RWPE1 (cell line): ENCODE data around the gene SEC16A.
A peak's percentile ranks its signal among the peaks of the same experiment; 100 is the strongest.

Experiments used
- CTCF ChIA-PET: fragments of 350-600 bp; sonication (Branson Sonifier 250); formaldehyde crosslinking; extraction: SDS; loops from one replicate; lab custom pipeline; 2021; lab: Yijun Ruan, JAX
- POLR2A ChIA-PET: fragments of 400-600 bp; formaldehyde crosslinking; extraction: SDS; loops from one replicate; lab custom pipeline; 2020; ENCODE audit warnings: antibody characterized with exemption; ENCODE audit not compliant: low non-redundant PET; lab: Yijun Ruan, JAX
- DNase-seq: peaks from one replicate; pipeline ENCODE4 v3.0.0; 2012; ENCODE audit warnings: low spot score
- H3K27ac ChIP-seq: fragments of 450-650 bp; 2 replicates; pipeline ENCODE4 v1.5.1; 2017
- TF ChIP-seq, protein P1 (sequence below): fragments of 450-650 bp; conservative IDR thresholded peaks from 2 replicates; pipeline ENCODE4 v1.5.1; 2017; ENCODE audit warnings: low read depth, mild to moderate bottlenecking

Gene SEC16A

DNA sequence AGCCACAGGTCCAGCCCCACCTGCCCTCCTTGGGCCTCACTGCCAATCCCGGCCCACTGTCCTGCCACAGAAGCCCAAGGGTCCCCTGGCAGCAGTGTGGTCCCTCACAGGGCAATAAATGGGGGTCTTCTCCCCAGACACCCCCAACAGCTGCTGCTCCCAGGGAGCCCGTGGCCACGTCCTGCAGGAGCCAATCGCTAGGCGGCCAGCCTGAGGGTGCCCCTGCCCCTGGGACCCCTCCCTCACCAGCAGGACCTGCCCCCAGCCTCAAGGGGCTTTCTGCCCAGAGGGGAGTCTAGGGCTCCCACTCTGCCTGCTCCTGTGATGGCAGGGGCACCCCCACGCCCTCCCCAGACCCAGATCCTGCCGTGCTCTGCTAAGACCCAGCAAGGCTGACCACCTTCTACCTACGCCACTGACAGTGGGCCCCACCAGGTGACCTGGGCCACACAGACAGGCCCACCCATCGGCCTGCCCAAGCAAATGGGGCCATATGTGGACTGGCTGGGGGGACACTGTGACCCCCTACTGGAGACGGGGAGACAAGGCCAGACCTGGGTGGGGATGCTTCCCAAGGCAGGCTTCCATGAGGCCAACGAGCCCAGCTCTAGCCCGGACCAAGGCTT lies 46.0 kb upstream of the SEC16A start:
- ChIA-PET POLR2A (interaction anchor here (0.6 kb wide), 1 partner anchor 13 kb away, joined by 8 read pairs; no protein-coding TSS in a partner anchor), CTCF (interaction anchor here (0.7 to 1.5 kb wide), 4 partner anchors 15 to 116 kb away, joined by 3 to 5 read pairs (median 4); no protein-coding TSS in a partner anchor)
- TF ChIP-seq, protein P1, sequence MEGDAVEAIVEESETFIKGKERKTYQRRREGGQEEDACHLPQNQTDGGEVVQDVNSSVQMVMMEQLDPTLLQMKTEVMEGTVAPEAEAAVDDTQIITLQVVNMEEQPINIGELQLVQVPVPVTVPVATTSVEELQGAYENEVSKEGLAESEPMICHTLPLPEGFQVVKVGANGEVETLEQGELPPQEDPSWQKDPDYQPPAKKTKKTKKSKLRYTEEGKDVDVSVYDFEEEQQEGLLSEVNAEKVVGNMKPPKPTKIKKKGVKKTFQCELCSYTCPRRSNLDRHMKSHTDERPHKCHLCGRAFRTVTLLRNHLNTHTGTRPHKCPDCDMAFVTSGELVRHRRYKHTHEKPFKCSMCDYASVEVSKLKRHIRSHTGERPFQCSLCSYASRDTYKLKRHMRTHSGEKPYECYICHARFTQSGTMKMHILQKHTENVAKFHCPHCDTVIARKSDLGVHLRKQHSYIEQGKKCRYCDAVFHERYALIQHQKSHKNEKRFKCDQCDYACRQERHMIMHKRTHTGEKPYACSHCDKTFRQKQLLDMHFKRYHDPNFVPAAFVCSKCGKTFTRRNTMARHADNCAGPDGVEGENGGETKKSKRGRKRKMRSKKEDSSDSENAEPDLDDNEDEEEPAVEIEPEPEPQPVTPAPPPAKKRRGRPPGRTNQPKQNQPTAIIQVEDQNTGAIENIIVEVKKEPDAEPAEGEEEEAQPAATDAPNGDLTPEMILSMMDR, result no peak
- peak overlapping the region; percentile 83 for H3K27ac ChIP-seq
- DNase-seq, result no peak

DNA sequence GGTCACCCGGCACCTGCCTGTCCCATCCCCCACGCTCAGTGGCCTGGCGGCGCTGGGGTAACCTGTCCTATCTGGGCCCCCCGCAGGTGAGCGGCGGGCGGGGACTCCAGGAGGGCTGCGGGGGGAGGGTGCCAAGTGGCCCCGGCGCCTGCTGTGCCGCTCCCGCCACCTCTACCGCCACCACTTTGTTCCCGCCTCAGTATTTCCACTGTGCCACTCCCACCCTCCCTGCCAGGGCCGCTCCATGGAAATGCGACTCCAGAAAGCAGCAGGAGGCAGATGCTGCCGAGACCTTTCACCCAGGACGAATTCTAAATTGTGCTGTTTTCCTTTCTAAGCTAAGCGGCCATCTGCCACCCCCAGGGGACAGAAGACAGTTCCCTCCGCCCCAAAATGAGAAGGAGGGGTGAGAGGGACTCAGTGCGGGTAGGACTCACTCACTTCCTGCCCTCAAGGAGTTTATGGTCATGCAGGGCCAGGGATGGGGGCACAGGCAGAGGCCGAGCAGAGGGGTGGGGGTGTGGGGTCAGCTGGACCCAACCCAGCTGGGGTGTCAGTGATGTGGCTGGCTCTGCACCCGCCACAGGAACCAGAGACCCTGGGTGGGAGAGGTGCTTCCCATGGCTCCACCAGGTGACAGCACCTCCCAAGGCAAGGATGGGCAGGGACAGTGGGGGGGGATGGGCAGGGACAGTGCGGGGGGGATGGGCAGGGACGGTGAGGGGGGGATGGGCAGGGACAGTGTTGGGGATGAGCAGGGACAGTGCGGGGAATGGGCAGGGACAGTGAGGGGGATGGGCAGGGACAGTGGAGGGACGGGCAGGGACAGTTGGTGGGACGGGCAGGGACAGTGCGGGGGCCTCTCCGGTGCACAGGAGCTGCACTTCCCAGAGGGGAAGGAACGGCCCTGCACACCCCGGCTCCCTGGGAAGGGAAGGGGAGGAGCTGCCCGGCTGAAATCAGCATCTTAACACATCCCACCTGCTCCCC lies 45.2 kb upstream of the SEC16A start:
- TF ChIP-seq, protein P1, result no peak
- H3K27ac ChIP-seq, result peak overlapping the region; percentile 83
- POLR2A ChIA-PET, result interaction anchor here (0.6 kb wide), 1 partner anchor 14 kb away, joined by 8 read pairs; no protein-coding TSS in a partner anchor
- peak; percentile 76 for DNase-seq
- CTCF ChIA-PET, result interaction anchor here (0.6 to 1.5 kb wide), 4 partner anchors 14 to 117 kb away, joined by 3 to 5 read pairs (median 4); no protein-coding TSS in a partner anchor

DNA sequence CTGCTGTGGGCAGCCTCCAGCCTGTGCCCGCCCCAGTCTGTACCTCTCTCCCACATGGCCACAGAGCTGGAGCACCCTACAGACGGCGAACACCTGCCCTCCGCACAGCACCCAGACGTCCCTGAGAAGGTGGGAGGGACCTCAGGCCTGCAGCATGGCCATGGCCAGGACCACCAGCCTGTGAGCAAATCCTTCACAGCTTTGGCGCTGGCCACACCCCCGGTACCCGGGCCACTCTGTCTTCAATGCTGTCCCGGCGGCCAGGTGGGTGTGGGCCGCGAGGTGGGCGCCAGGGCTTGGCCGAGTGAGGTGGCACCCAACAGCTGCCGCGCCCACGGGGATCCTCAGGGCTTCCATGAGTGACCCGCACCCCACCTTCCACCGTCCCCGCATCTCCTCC lies 44.3 kb upstream of the SEC16A start:
- CTCF ChIA-PET, result no interaction called here
- DNase-seq, result no peak
- POLR2A ChIA-PET, result no interaction called here
- peak overlapping the region; percentile 83 for H3K27ac ChIP-seq
- TF ChIP-seq, protein P1, result no peak

DNA sequence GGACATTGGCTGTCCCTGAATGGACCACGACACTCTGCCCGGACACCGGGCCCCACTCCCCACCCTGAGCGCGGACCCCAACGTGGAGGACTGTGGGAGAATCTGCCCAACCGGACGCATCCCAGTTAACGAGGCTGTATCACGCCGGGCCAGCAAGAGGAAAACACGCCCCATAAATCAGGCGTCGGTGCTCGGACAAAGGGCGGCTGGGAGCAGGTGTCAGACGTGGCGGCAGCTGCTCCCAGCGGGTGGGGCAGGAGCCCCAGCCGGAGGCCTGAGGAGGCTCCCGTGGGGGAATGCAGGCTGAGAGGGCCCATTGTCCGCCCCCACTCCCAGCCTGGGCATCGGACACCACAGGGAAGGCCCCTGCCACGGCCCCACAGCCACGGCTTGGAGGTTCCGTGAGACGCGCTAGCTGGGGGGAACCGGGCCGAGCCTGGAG lies 43.8 kb upstream of the SEC16A start:
- TF ChIP-seq, protein P1, result no peak
- H3K27ac ChIP-seq, result peak overlapping the region; percentile 83
- no peak for DNase-seq
- ChIA-PET CTCF (interaction anchor here (0.5 kb wide), 1 partner anchor 604 kb away, joined by 3 read pairs; no protein-coding TSS in a partner anchor), POLR2A (no interaction called here)

DNA sequence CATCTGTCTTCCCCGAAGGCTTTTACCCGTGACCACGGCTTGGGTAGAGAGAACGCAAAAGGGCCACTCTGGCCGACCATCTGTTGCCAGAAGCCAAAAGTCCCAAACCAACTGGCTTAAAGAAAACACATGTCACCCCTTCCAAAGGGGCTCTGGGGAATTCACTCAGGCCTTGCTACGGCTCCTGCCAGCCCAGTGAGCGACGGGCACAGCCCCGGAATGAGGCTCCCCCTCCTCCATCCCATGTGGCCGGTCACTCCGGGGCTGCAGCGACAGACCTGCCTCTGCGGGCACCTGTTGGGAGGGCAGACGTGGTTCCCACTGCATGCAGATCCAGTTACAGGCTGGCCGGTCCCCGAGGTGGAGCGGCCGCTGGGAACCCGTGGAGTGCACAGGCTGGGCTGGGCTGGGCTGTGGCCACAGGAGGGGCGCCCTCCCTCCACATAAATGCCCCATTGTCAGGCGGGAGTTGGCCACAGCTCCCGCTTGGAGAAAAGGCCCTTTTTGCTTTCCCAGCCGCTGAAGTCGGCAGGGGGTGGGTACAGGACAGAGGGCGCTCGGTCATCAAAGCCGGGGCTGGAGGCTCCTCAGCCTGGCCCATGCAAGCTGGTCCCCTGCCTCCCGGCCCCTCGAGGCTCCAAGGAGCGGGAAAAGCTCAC lies 43.1 kb upstream of the SEC16A start:
- no peak for DNase-seq
- TF ChIP-seq, protein P1, result no peak
- ChIA-PET CTCF (interaction anchor here (0.5 kb wide), 1 partner anchor 605 kb away, joined by 3 read pairs; no protein-coding TSS in a partner anchor), POLR2A (no interaction called here)
- H3K27ac ChIP-seq, result peak overlapping the region; percentile 83

DNA sequence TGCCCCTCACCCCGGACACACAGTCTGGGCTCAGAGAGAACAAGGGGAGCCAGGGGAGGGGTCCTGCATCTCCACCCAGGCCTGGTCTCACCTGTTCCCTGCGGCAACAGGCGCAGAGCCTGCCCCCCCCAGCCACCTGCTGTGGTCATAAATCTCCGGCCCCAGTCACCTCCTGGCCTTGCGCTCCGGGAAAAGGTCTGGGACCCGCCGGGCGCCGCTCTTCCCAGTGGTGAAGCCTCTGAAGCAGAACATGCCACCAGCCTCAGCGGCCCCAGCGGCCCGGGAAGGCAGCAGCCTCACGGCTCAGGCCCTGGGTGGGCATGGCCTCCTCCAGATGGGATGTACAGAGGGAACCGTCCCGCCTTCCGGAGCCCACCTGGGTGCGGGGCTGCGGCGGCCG lies 42.4 kb upstream of the SEC16A start:
- ChIA-PET CTCF (no interaction called here), POLR2A (interaction anchor here (0.7 kb wide), 1 partner anchor 15 kb away, joined by 11 read pairs; no protein-coding TSS in a partner anchor)
- peak overlapping the region; percentile 83 for H3K27ac ChIP-seq
- DNase-seq, result no peak
- TF ChIP-seq, protein P1, result no peak
